ENCODE measurements around the gene MAP3K5. TPM values are rescaled to one million over a fixed set of nuclear protein-coding genes. Genes with fewer than 3 reads are reported as not detected.

The MAP3K5 gene
- total and polyA plus RNA-seq, 2 donors (not counting 3 experiments of a cell fraction or from before 2014, with no cell fraction given) = 1.5 to 7.0 TPM

- intact Hi-C loops (cut with micrococcal nuclease) (no loop called here), dilution Hi-C loops (cut with MboI; ENCODE audit: extremely low pct_ligation_motif_present, low sequenced_read_pairs) (no loop called here)
- H3K27ac ChIP-seq (ENCODE audit: insufficient read depth, low read depth, low read length) = no peak overlapping the region
- H3K79me2 ChIP-seq (ENCODE audit: control insufficient read depth, insufficient read depth, low read length) = no peaks in the 10 kb centered on the region
- no peaks in the 10 kb centered on the region for H3K9me1 ChIP-seq (replicated peaks; ENCODE audit: control insufficient read depth, extremely low read depth, insufficient read depth, low read length)
- CTCF ChIA-PET = interaction anchor here (0.5 to 2.4 kb wide), 9 partner anchors 16 to 488 kb away, joined by 3 to 9 read pairs (median 3); partner anchors contain the start of genes MAP3K5 and MAP7
- H3K36me3 ChIP-seq (ENCODE audit: control insufficient read depth in 2 of 2, extremely low read depth in 1 of 2, insufficient read depth in 2 of 2, low read length in 2 of 2) = no peaks in the 10 kb centered on the region
- no peaks in the 10 kb centered on the region for H3K4me1 ChIP-seq (ENCODE audit: control insufficient read depth, extremely low read depth, insufficient read depth, low read length)
- FAIRE-seq = no peak
- no peak overlapping the region for H3K4me3 ChIP-seq (replicated peaks in 1 of 3; ENCODE audit: insufficient read depth in 1 of 3, low read depth in 1 of 3, low read length in 3 of 3)
- H3K27me3 ChIP-seq (ENCODE audit: control insufficient read depth in 2 of 2, insufficient read depth in 2 of 2, low read length in 2 of 2) = peaks cover 7 to 10% of the 10 kb centered on the region in 2 experiments
- no peaks in the 10 kb centered on the region for H3K9me3 ChIP-seq (replicated peaks; ENCODE audit: control insufficient read depth, insufficient read depth, low read length)
- H3K9ac ChIP-seq (replicated peaks; ENCODE audit: extremely low read depth, insufficient read depth, low read length) = no peak overlapping the region
- DNase-seq (ENCODE audit: low read depth, low spot score) = no peak
- POLR2A ChIA-PET = no interaction called here
- BruUV-seq (replicated peaks) = no TSS peak
- no peak for TF ChIP-seq JUN (IDR thresholded peaks at IDR 0.05; ENCODE audit: borderline replicate concordance, insufficient read depth, insufficient read length, low read depth)
- no peak for TF ChIP-seq POLR2AphosphoS5 (IDR thresholded peaks at IDR 0.05; ENCODE audit: insufficient read depth, low read depth, low read length)
- no peak for TF ChIP-seq GATA2 (IDR thresholded peaks at IDR 0.05; ENCODE audit: insufficient read depth, insufficient read length, low read depth, low read length)
- TF ChIP-seq FOS (IDR thresholded peaks at IDR 0.05; ENCODE audit: borderline replicate concordance, insufficient read depth, low read length) = no peak
- TF ChIP-seq, protein P1, sequence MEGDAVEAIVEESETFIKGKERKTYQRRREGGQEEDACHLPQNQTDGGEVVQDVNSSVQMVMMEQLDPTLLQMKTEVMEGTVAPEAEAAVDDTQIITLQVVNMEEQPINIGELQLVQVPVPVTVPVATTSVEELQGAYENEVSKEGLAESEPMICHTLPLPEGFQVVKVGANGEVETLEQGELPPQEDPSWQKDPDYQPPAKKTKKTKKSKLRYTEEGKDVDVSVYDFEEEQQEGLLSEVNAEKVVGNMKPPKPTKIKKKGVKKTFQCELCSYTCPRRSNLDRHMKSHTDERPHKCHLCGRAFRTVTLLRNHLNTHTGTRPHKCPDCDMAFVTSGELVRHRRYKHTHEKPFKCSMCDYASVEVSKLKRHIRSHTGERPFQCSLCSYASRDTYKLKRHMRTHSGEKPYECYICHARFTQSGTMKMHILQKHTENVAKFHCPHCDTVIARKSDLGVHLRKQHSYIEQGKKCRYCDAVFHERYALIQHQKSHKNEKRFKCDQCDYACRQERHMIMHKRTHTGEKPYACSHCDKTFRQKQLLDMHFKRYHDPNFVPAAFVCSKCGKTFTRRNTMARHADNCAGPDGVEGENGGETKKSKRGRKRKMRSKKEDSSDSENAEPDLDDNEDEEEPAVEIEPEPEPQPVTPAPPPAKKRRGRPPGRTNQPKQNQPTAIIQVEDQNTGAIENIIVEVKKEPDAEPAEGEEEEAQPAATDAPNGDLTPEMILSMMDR (IDR thresholded peaks at IDR 0.05; ENCODE audit: extremely low read depth in 1 of 2, insufficient read depth in 1 of 2, low read depth in 1 of 2, low read length in 2 of 2) = no peak
- no peak for TF ChIP-seq POLR2A (IDR thresholded peaks at IDR 0.05; ENCODE audit: low read depth, low read length)
- no peaks in the 10 kb centered on the region for H4K20me1 ChIP-seq (replicated peaks; ENCODE audit: control insufficient read depth, extremely low read depth, insufficient read depth, low read length)
- no peak overlapping the region for H3K4me2 ChIP-seq (ENCODE audit: insufficient read depth, low read length)
- no peak overlapping the region for H2AFZ ChIP-seq (ENCODE audit: low read depth, low read length)
These were observed 266.6 kb downstream of the MAP3K5 start for GRCh38 chr6:136525586-136526195.

Measured in endothelial cell of umbilical vein (primary cell).